H1 (cell line): Measurements from ENCODE around the gene EPHB1. TPM values are rescaled to one million over a fixed set of nuclear protein-coding genes. Genes with fewer than 3 reads are reported as not detected.

ENCODE experiments used
- CTCF ChIA-PET: fragments of 300-600 bp; sonication (Branson Sonifier 250); formaldehyde crosslinking; loops from one replicate; lab custom pipeline; 2021; ENCODE audit not compliant: partially characterized antibody; lab: Charles Lee
- POLR2A ChIA-PET: fragments of 300-600 bp; sonication (Branson Sonifier 250); formaldehyde crosslinking; loops from one replicate; lab custom pipeline; 2021; ENCODE audit warnings: inconsistent platforms; ENCODE audit not compliant: partially characterized antibody; lab: Charles Lee
- DNase-seq, 2 experiments: peaks; one replicate each; pipeline versions ENCODE4 v3.0.0 to v3.0.0-alpha.2; 2010 to 2022; ENCODE audit warnings: low spot score in 2 of 2, low read depth in 1 of 2, mixed read lengths in 1 of 2
- FAIRE-seq: peaks from 2 replicates; lab custom pipeline; 2011; peaks lifted over from hg19 to GRCh38; lab: Jason Lieb, UNC
- H2AFZ ChIP-seq: 2 replicates; pipeline ENCODE4 v1.8.1; 2012; ENCODE audit warnings: low read length, inconsistent platforms
- H2AK5ac ChIP-seq: 2 replicates; pipeline ENCODE4 v1.6.1; 2013; ENCODE audit warnings: low read depth, low read length
- H2BK120ac ChIP-seq: replicated peaks from 2 replicates; pipeline ENCODE3; 2013; ENCODE audit warnings: low read depth, low read length, inconsistent platforms
- H2BK12ac ChIP-seq: 2 replicates; pipeline ENCODE4 v1.6.1; 2013; ENCODE audit warnings: low read depth, low read length
- H2BK15ac ChIP-seq: 2 replicates; pipeline ENCODE4 v1.6.1; 2013; ENCODE audit warnings: low read length
- H2BK20ac ChIP-seq: 2 replicates; pipeline ENCODE4 v1.6.1; 2013; ENCODE audit warnings: low read length
- H2BK5ac ChIP-seq: 2 replicates; pipeline ENCODE4 v1.6.1; 2013; ENCODE audit warnings: low read depth, low read length
- H3K14ac ChIP-seq: 2 replicates; pipeline ENCODE4 v1.6.1; 2013; ENCODE audit warnings: inconsistent platforms; ENCODE audit not compliant: insufficient read length
- H3K18ac ChIP-seq: 2 replicates; pipeline ENCODE4 v1.6.1; 2013; ENCODE audit warnings: low read length; ENCODE audit errors: extremely low read depth
- H3K23ac ChIP-seq: 2 replicates; pipeline ENCODE4 v1.6.1; 2013; ENCODE audit warnings: inconsistent platforms; ENCODE audit not compliant: insufficient read length
- H3K23me2 ChIP-seq: 2 replicates; pipeline ENCODE4 v1.6.1; 2013; ENCODE audit warnings: low read depth, low read length
- H3K27ac ChIP-seq: 2 replicates; pipeline ENCODE4 v1.6.1; 2011; ENCODE audit warnings: low read depth, low read length, inconsistent platforms
- H3K27me3 ChIP-seq, 4 experiments: replicated peaks in 1 of 4; 1 replicate in 1 of 4; 2 replicates in 3 of 4; pipeline versions ENCODE4 v1.6.1 to v1.8.1; 2011 to 2013; ENCODE audit warnings: low read length in 3 of 4, mild to moderate bottlenecking in 3 of 4, inconsistent platforms in 2 of 4, mixed read lengths in 2 of 4, moderate library complexity in 1 of 4; ENCODE audit not compliant: control insufficient read depth in 3 of 4, insufficient read depth in 3 of 4; ENCODE audit errors: extremely low read depth in 1 of 4
- H3K36me3 ChIP-seq, 4 experiments: 2 replicates each; pipeline versions ENCODE4 v1.6.1 to v1.8.1; 2011 to 2013; ENCODE audit warnings: mild to moderate bottlenecking in 4 of 4, low read length in 3 of 4, moderate library complexity in 2 of 4, control low read depth in 1 of 4, inconsistent platforms in 1 of 4; ENCODE audit not compliant: insufficient read depth in 4 of 4, control insufficient read depth in 2 of 4
- H3K4ac ChIP-seq: replicated peaks from 2 replicates; pipeline ENCODE3; 2013; ENCODE audit warnings: low read length, low read depth, mixed read lengths, inconsistent platforms; ENCODE audit not compliant: insufficient read length
- H3K4me1 ChIP-seq, 4 experiments: replicated peaks in 1 of 4; 1 replicate in 1 of 4; 2 replicates in 3 of 4; pipeline versions ENCODE4 v1.6.1 to v1.8.1; 2011 to 2013; ENCODE audit warnings: low read length in 3 of 4, inconsistent platforms in 2 of 4, mixed read lengths in 1 of 4; ENCODE audit not compliant: insufficient read depth in 4 of 4, control insufficient read depth in 3 of 4
- H3K4me2 ChIP-seq, 2 experiments: 2 replicates each; pipeline versions ENCODE4 v1.6.1 to v1.8.1; 2011 to 2013; ENCODE audit warnings: low read depth in 2 of 2, low read length in 2 of 2, control low read depth in 1 of 2, inconsistent platforms in 1 of 2, mild to moderate bottlenecking in 1 of 2; ENCODE audit not compliant: insufficient read depth in 1 of 2
- H3K4me3 ChIP-seq, 4 experiments: fragments of 200-600, 300-600 bp in 1 of 4; sonication (generic), shearing (Covaris generic), sonication (Bioruptor Twin) in 1 of 4; 2 replicates each; pipeline versions ENCODE4 v1.5.1 to v1.8.1; 2011 to 2016; ENCODE audit warnings: low read length in 4 of 4, low read depth in 3 of 4, control low read depth in 2 of 4, inconsistent platforms in 2 of 4, mild to moderate bottlenecking in 2 of 4, mixed read lengths in 1 of 4, moderate library complexity in 1 of 4; ENCODE audit not compliant: insufficient read depth in 2 of 4; ENCODE audit errors: extremely low read depth in 1 of 4
- H3K56ac ChIP-seq: replicated peaks from 2 replicates; pipeline ENCODE3; 2013; ENCODE audit warnings: low read depth, mild to moderate bottlenecking, mixed read lengths, low read length, inconsistent platforms; ENCODE audit not compliant: insufficient read length
- H3K79me1 ChIP-seq: 2 replicates; pipeline ENCODE4 v1.6.1; 2013; ENCODE audit warnings: low read depth, low read length, control low read depth
- H3K79me2 ChIP-seq, 2 experiments: 2 replicates each; pipeline versions ENCODE4 v1.6.1 to v1.8.1; 2012 to 2013; ENCODE audit warnings: low read length in 2 of 2, mild to moderate bottlenecking in 2 of 2, inconsistent platforms in 1 of 2; ENCODE audit not compliant: insufficient read depth in 2 of 2, control insufficient read depth in 1 of 2
- H3K9ac ChIP-seq, 4 experiments: replicated peaks in 1 of 4; 1 replicate in 1 of 4; 2 replicates in 3 of 4; pipeline versions ENCODE4 v1.6.1 to v1.8.1; 2011 to 2013; ENCODE audit warnings: low read depth in 3 of 4, low read length in 3 of 4, control low read depth in 2 of 4, mild to moderate bottlenecking in 2 of 4, moderate library complexity in 2 of 4, inconsistent platforms in 1 of 4; ENCODE audit errors: extremely low read depth in 1 of 4
- H3K9me3 ChIP-seq, 2 experiments: 2 replicates each; pipeline versions ENCODE4 v1.6.1 to v1.8.1; 2012 to 2013; ENCODE audit warnings: mild to moderate bottlenecking in 2 of 2, moderate library complexity in 2 of 2, control low read depth in 1 of 2, inconsistent platforms in 1 of 2, low read depth in 1 of 2, low read length in 1 of 2, mixed read lengths in 1 of 2; ENCODE audit not compliant: insufficient read depth in 2 of 2
- H4K20me1 ChIP-seq, 2 experiments: replicated peaks in 1 of 2; 2 replicates each; pipeline versions ENCODE3 to v1.8.1; 2011 to 2013; ENCODE audit warnings: inconsistent platforms in 2 of 2, low read length in 2 of 2, mild to moderate bottlenecking in 1 of 2; ENCODE audit not compliant: insufficient read depth in 2 of 2, control insufficient read depth in 1 of 2
- H4K5ac ChIP-seq: 2 replicates; pipeline ENCODE4 v1.6.1; 2013; ENCODE audit warnings: low read length, low read depth, mixed read lengths, inconsistent platforms; ENCODE audit not compliant: insufficient read length
- H4K8ac ChIP-seq: 2 replicates; pipeline ENCODE4 v1.8.0; 2013; ENCODE audit warnings: mild to moderate bottlenecking, moderate library complexity, low read length, inconsistent platforms; ENCODE audit not compliant: insufficient read depth; ENCODE audit errors: extremely low read depth
- H4K91ac ChIP-seq: replicated peaks from 2 replicates; pipeline ENCODE3; 2013; ENCODE audit warnings: low read length, mixed read lengths, inconsistent platforms; ENCODE audit not compliant: insufficient read length
- CHD1 ChIP-seq: IDR thresholded peaks from 2 replicates; pipeline ENCODE4 v1.6.1; 2012; ENCODE audit warnings: low read depth, low read length, improper control_type of control experiment
- CHD2 ChIP-seq: IDR thresholded peaks from 2 replicates; pipeline ENCODE4 v1.6.1; 2012; ENCODE audit warnings: low read length, improper control_type of control experiment
- CTCF ChIP-seq, 3 experiments: IDR thresholded peaks; 1 replicate in 2 of 3; 2 replicates in 1 of 3; pipeline versions ENCODE4 v1.5.1 to v1.6.1; 2011; ENCODE audit warnings: low read length in 3 of 3, mild to moderate bottlenecking in 3 of 3, inconsistent platforms in 2 of 3, low read depth in 1 of 3, moderate library complexity in 1 of 3; ENCODE audit not compliant: insufficient read depth in 1 of 3; ENCODE audit errors: control extremely low read depth in 1 of 3
- FOSL1 ChIP-seq: IDR thresholded peaks from 2 replicates; pipeline ENCODE4 v1.6.1; 2011; ENCODE audit warnings: mild to moderate bottlenecking, low read depth, low read length, moderate library complexity; ENCODE audit not compliant: insufficient read depth
- POU5F1 ChIP-seq: IDR thresholded peaks from 2 replicates; pipeline ENCODE4 v1.6.1; 2011; ENCODE audit warnings: low read depth, mild to moderate bottlenecking, low read length, moderate library complexity
- SIN3A ChIP-seq, 2 experiments: IDR thresholded peaks in 1 of 2; conservative IDR thresholded peaks in 1 of 2; 2 replicates each; pipeline ENCODE4 v1.6.1; 2011 to 2012; ENCODE audit warnings: low read length in 2 of 2, improper control_type of control experiment in 1 of 2, low read depth in 1 of 2, mild to moderate bottlenecking in 1 of 2
- SP4 ChIP-seq: IDR thresholded peaks from 2 replicates; pipeline ENCODE4 v1.6.1; 2012; ENCODE audit warnings: low read length, inconsistent platforms
- WGBS, 2 experiments: shearing (Covaris generic) in 1 of 2; methylation state at CpG; one replicate each; pipeline versions ENCODE4 v1.1.6 to v1.1.7; 2013 to 2015; ENCODE audit warnings: low lambda C conversion rate in 2 of 2, mixed read lengths in 2 of 2, inconsistent platforms in 1 of 2, low coverage in 1 of 2, missing lambda C conversion rate in 1 of 2; ENCODE audit not compliant: insufficient replicate concordance in 2 of 2, insufficient coverage in 1 of 2, insufficient read length in 1 of 2; ENCODE audit errors: extremely low coverage in 1 of 2, missing lambda C conversion rate in 1 of 2; 5-methylcytosine and 5-hydroxymethylcytosine counted together
- polyA plus RNA-seq, 7 experiments: library from polyadenylated mRNA; depleted of rRNA in 3 of 7; stranded (reverse) in 5 of 7; unstranded in 2 of 7; fragments of >200 nt in 5 of 7; fragments of 200-250 nt in 2 of 7; gene quantifications; 1 replicate in 5 of 7; 2 replicates in 1 of 7; 4 replicates in 1 of 7; pipeline versions ENCODE4 v1.2.1 to v1.2.3, GENCODE V29; 2011 to 2013; ENCODE audit warnings: missing spikeins in 2 of 7, mixed read lengths in 2 of 7
- total RNA-seq: library from RNA; stranded (reverse); fragmentation: NEBNext Ultra II Directional; extraction: Animal tissue kit (Norgen Biotek cat#: 25700); gene quantifications from 2 replicates; pipeline ENCODE4 v1.2.1, GENCODE V29; 2021

EPHB1 gene
- total and polyA plus RNA-seq, 2 of the 8 experiments (the other 6 are each of a cell fraction or from before 2014, with no cell fraction given), result 3.5 to 5.9 TPM

- H3K4me3 ChIP-seq, result no peak overlapping the region
- WGBS, 2 experiments, result 90% methylated on average over 4 of the region's 4 CpGs; no CpG with 5 or more reads in 1 of the 2 experiments
- H3K9me3 ChIP-seq, result no peaks in the 10 kb centered on the region
- H3K18ac ChIP-seq, result no peak overlapping the region
- H2BK12ac ChIP-seq, result no peak overlapping the region
- no peaks in the 10 kb centered on the region for H3K23me2 ChIP-seq
- POLR2A ChIA-PET, result no interaction called here
- H3K4ac ChIP-seq, result no peak overlapping the region
- no peak overlapping the region for H4K8ac ChIP-seq
- H3K9ac ChIP-seq, result no peak overlapping the region
- no peaks in the 10 kb centered on the region for H3K36me3 ChIP-seq
- no peak for FAIRE-seq
- H4K5ac ChIP-seq, result no peak overlapping the region
- no peaks in the 10 kb centered on the region for H3K79me1 ChIP-seq
- no peak overlapping the region for H3K14ac ChIP-seq
- no peak overlapping the region for H3K4me2 ChIP-seq
- H2BK120ac ChIP-seq, result no peak overlapping the region
- H3K27ac ChIP-seq, result no peak overlapping the region
- H3K79me2 ChIP-seq, result no peaks in the 10 kb centered on the region
- H4K20me1 ChIP-seq, result no peaks in the 10 kb centered on the region
- no peak overlapping the region for H2BK15ac ChIP-seq
- H3K56ac ChIP-seq, result no peak overlapping the region
- no peaks in the 10 kb centered on the region for H3K27me3 ChIP-seq
- CTCF ChIA-PET, result no interaction called here
- no peak overlapping the region for H2BK5ac ChIP-seq
- H3K4me1 ChIP-seq, result peaks cover 0 to 2% (median 0%) of the 10 kb centered on the region in 4 experiments; a peak in 1 of 7 replicates
- no peak for DNase-seq
- H3K23ac ChIP-seq, result no peak overlapping the region
- TF ChIP-seq SIN3A (conservative IDR thresholded peaks at IDR 0.05 in 1 of 2, IDR thresholded peaks at IDR 0.05 in 1 of 2; ENCODE audit: low read depth in 1 of 2, low read length in 2 of 2), result no peak
- TF ChIP-seq CHD2, result no peak
- TF ChIP-seq CTCF (IDR thresholded peaks at IDR 0.05; ENCODE audit: control extremely low read depth in 1 of 3, insufficient read depth in 1 of 3, low read depth in 1 of 3, low read length in 3 of 3), result no peak
- no peak for TF ChIP-seq SP4
- TF ChIP-seq FOSL1, result no peak
- TF ChIP-seq POU5F1, result no peak
- no peak for TF ChIP-seq CHD1
- H4K91ac ChIP-seq, result no peak overlapping the region
- H2AK5ac ChIP-seq, result no peak overlapping the region
- no peak overlapping the region for H2AFZ ChIP-seq
- no peak overlapping the region for H2BK20ac ChIP-seq
Measured at GRCh38 chr3:134880431-134880830, 85.4 kb downstream of the EPHB1 start.
